Measurements from ENCODE around the gene PLPPR1. TPM values are rescaled to one million over a fixed set of nuclear protein-coding genes. Genes with fewer than 3 reads are reported as not detected.
A peak's percentile ranks its signal among the peaks of the same experiment; 100 is the strongest.

PLPPR1 gene
- total and polyA plus RNA-seq, 2 of the 13 experiments (the other 11 are each of a cell fraction or from before 2014, with no cell fraction given) = 16.0 to 84.7 TPM

DNA sequence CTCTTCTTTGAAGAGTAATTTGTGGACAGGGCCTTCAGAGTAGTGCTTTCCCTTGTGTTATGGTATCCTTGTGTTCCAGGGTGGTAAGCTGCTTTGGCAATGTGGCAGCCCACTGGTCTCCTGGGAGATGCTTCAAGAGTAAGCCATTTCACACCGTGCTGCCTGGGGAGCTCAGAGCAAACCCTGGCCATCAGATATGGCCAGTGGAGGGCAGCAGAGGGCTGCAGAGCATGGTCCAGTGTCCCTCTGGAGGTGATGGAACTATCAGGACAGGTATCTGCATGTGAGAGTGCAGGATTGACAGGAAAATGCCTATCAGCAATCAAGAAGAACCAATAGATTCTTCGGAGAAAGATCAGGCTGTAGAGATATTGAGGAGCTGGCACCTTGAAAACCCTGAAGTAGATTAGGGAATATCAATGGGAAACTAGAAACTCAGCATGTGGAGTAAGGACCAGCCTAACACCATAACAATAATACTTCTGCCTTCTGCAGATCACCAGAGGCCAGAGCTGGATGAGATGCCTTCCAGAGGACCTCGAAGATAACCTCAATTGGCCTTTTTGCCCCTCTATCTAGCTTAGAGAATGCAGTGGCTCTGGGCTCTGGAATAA lies 90.8 kb downstream of the PLPPR1 start (continued):
- TF ChIP-seq, protein P1, sequence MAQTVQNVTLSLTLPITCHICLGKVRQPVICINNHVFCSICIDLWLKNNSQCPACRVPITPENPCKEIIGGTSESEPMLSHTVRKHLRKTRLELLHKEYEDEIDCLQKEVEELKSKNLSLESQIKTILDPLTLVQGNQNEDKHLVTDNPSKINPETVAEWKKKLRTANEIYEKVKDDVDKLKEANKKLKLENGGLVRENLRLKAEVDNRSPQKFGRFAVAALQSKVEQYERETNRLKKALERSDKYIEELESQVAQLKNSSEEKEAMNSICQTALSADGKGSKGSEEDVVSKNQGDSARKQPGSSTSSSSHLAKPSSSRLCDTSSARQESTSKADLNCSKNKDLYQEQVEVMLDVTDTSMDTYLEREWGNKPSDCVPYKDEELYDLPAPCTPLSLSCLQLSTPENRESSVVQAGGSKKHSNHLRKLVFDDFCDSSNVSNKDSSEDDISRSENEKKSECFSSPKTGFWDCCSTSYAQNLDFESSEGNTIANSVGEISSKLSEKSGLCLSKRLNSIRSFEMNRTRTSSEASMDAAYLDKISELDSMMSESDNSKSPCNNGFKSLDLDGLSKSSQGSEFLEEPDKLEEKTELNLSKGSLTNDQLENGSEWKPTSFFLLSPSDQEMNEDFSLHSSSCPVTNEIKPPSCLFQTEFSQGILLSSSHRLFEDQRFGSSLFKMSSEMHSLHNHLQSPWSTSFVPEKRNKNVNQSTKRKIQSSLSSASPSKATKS (CRISPR knock-in tag; IDR thresholded peaks at IDR 0.05) = no peak
- TF ChIP-seq ZSCAN31 (CRISPR knock-in tag; IDR thresholded peaks at IDR 0.05; ENCODE audit: low read depth) (no peak), FOSL2 (CRISPR knock-in tag; IDR thresholded peaks at IDR 0.05) (0 out of 2 replicates have a peak, but pooled peaks have one; percentile 12), HNRNPL (IDR thresholded peaks at IDR 0.05; ENCODE audit: low read depth, low read length) (no peak), ZNF569 (CRISPR knock-in tag; IDR thresholded peaks at IDR 0.05; ENCODE audit: borderline replicate concordance) (no peak), ZBED4 (CRISPR knock-in tag; IDR thresholded peaks at IDR 0.05; ENCODE audit: borderline replicate concordance) (0 out of 2 replicates have a peak, but pooled peaks have one; percentile 53), ZNF546 (CRISPR knock-in tag; conservative IDR thresholded peaks at IDR 0.05) (no peak), ZNF609 (CRISPR knock-in tag; IDR thresholded peaks at IDR 0.05; ENCODE audit: borderline replicate concordance) (no peak), STAG1 (CRISPR knock-in tag; IDR thresholded peaks at IDR 0.05) (peak; percentile 98)
- TF ChIP-seq, protein P2, sequence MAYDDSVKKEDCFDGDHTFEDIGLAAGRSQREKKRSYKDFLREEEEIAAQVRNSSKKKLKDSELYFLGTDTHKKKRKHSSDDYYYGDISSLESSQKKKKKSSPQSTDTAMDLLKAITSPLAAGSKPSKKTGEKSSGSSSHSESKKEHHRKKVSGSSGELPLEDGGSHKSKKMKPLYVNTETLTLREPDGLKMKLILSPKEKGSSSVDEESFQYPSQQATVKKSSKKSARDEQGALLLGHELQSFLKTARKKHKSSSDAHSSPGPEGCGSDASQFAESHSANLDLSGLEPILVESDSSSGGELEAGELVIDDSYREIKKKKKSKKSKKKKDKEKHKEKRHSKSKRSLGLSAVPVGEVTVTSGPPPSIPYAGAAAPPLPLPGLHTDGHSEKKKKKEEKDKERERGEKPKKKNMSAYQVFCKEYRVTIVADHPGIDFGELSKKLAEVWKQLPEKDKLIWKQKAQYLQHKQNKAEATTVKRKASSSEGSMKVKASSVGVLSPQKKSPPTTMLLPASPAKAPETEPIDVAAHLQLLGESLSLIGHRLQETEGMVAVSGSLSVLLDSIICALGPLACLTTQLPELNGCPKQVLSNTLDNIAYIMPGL (CRISPR knock-in tag; IDR thresholded peaks at IDR 0.05; ENCODE audit: borderline replicate concordance in 1 of 2, low read depth in 1 of 2) = peak in 1 of 2 experiments; percentile 25; a peak in 2 of 4 replicates
